Measurements from ENCODE around the gene PDLIM5.

DNA sequence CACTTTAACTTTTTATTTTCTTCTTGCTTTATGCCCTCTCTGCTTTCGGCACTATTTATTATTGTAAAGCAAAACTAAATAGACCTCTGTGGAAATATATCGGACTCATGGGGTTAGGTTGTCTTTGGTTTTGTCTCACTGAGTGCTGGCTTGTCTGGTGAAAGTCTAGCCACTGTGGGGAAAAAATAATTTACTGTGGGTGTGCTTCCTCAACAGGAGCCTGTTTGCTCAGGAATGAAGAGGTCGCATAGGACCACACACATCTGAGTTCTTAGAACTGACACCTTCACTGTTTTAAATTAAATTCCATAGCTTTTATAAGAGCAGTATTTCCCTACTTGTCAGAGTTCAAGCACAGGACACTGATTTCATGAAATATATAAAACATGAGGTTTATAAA is 203.0 kb downstream of the PDLIM5 start:
- TF ChIP-seq POLR2A (IDR thresholded peaks at IDR 0.05) (no peak), CTCF (IDR thresholded peaks at IDR 0.05) (no peak)
